MM.1S (cell line): Measurements from ENCODE around the gene PLEKHH1.

Source experiments
- DNase-seq: peaks from one replicate; pipeline ENCODE4 v3.0.0-alpha.2; 2015
- H2AFZ ChIP-seq: fragments of 300-600 bp; sonication (generic); 2 replicates; pipeline ENCODE4 v1.6.0; 2016; ENCODE audit warnings: antibody characterized with exemption, low read length
- H3F3A ChIP-seq: fragments of 300-600 bp; sonication (generic); 2 replicates; pipeline ENCODE4 v1.6.1; 2016; ENCODE audit warnings: mild to moderate bottlenecking, antibody characterized with exemption, low read length, moderate library complexity, mixed read lengths; ENCODE audit not compliant: insufficient read depth
- H3K27ac ChIP-seq: fragments of 300-600 bp; sonication (generic); 2 replicates; pipeline ENCODE4 v1.5.1; 2016; ENCODE audit warnings: mild to moderate bottlenecking, low read length
- H3K27me3 ChIP-seq: fragments of 300-600 bp; sonication (generic); replicated peaks from 2 replicates; pipeline ENCODE4 v1.6.0; 2016; ENCODE audit warnings: low read length; ENCODE audit not compliant: insufficient read depth
- H3K36me3 ChIP-seq: fragments of 300-600 bp; sonication (generic); replicated peaks from 2 replicates; pipeline ENCODE4 v1.6.1; 2016; ENCODE audit warnings: mild to moderate bottlenecking, low read length, mixed read lengths; ENCODE audit not compliant: insufficient read depth
- H3K4me1 ChIP-seq: fragments of 300-600 bp; sonication (generic); 2 replicates; pipeline ENCODE4 v1.6.1; 2016; ENCODE audit warnings: low read length, mixed read lengths
- H3K4me2 ChIP-seq: fragments of 300-600 bp; sonication (generic); 2 replicates; pipeline ENCODE4 v1.6.0; 2016; ENCODE audit warnings: low read depth, low read length
- H3K4me3 ChIP-seq: fragments of 300-600 bp; sonication (generic); 2 replicates; pipeline ENCODE4 v1.5.1; 2016; ENCODE audit warnings: low read length, mixed read lengths
- H3K79me2 ChIP-seq: fragments of 300-600 bp; sonication (generic); 2 replicates; pipeline ENCODE4 v1.6.1; 2016; ENCODE audit warnings: mixed run types, low read length, mixed read lengths
- H3K9ac ChIP-seq: fragments of 300-600 bp; sonication (generic); 2 replicates; pipeline ENCODE4 v1.6.1; 2016; ENCODE audit warnings: low read length, mixed read lengths
- H3K9me2 ChIP-seq: fragments of 300-600 bp; sonication (generic); replicated peaks from 2 replicates; pipeline ENCODE4 v1.6.1; 2016; ENCODE audit warnings: mild to moderate bottlenecking, low read length, mixed read lengths; ENCODE audit not compliant: insufficient read depth
- H3K9me3 ChIP-seq: fragments of 300-600 bp; sonication (generic); replicated peaks from 2 replicates; pipeline ENCODE4 v1.6.1; 2016; ENCODE audit warnings: mild to moderate bottlenecking, low read length, mixed read lengths; ENCODE audit not compliant: insufficient read depth
- H4K20me1 ChIP-seq: fragments of 300-600 bp; sonication (generic); 2 replicates; pipeline ENCODE4 v1.6.1; 2016; ENCODE audit warnings: mild to moderate bottlenecking, low read length, moderate library complexity, mixed read lengths; ENCODE audit not compliant: insufficient read depth
- EZH2 ChIP-seq: fragments of 300-600 bp; sonication (generic); optimal IDR thresholded peaks from 2 replicates; pipeline ENCODE3; 2017; ENCODE audit warnings: low read depth, mild to moderate bottlenecking, antibody characterized with exemption, low read length, mixed read lengths
- EZH2phosphoT487 ChIP-seq: fragments of 300-600 bp; sonication (generic); IDR thresholded peaks from 2 replicates; pipeline ENCODE4 v1.6.1; 2018; ENCODE audit warnings: antibody characterized with exemption, low read length
- TF ChIP-seq, protein P1 (sequence below): fragments of 300-600 bp; sonication (generic); IDR thresholded peaks from 2 replicates; pipeline ENCODE4 v1.5.1; 2016; ENCODE audit warnings: antibody characterized with exemption, low read length, mixed read lengths

The PLEKHH1 gene

GRCh38 chr14:67522270-67522669, 10.8 kb upstream of the PLEKHH1 start:
- Histone ChIP-seq H3K9ac (no peak overlapping the region), H2AFZ (no peak overlapping the region), H3K4me3 (no peak overlapping the region), H3K4me2 (no peak overlapping the region), H3K79me2 (no peaks in the 10 kb centered on the region), H3K27ac (no peak overlapping the region), H3K27me3 (no peaks in the 10 kb centered on the region), H3F3A (no peaks in the 10 kb centered on the region), H3K36me3 (no peaks in the 10 kb centered on the region), H3K9me3 (no peaks in the 10 kb centered on the region), H3K9me2 (no peaks in the 10 kb centered on the region), H3K4me1 (no peaks in the 10 kb centered on the region), H4K20me1 (no peaks in the 10 kb centered on the region)
- TF ChIP-seq, protein P1, sequence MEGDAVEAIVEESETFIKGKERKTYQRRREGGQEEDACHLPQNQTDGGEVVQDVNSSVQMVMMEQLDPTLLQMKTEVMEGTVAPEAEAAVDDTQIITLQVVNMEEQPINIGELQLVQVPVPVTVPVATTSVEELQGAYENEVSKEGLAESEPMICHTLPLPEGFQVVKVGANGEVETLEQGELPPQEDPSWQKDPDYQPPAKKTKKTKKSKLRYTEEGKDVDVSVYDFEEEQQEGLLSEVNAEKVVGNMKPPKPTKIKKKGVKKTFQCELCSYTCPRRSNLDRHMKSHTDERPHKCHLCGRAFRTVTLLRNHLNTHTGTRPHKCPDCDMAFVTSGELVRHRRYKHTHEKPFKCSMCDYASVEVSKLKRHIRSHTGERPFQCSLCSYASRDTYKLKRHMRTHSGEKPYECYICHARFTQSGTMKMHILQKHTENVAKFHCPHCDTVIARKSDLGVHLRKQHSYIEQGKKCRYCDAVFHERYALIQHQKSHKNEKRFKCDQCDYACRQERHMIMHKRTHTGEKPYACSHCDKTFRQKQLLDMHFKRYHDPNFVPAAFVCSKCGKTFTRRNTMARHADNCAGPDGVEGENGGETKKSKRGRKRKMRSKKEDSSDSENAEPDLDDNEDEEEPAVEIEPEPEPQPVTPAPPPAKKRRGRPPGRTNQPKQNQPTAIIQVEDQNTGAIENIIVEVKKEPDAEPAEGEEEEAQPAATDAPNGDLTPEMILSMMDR: no peak
- TF ChIP-seq EZH2 (no peak), EZH2phosphoT487 (no peak)
- no peak for DNase-seq

GRCh38 chr14:67523764-67524633, 9.1 kb upstream of the PLEKHH1 start:
- H3K4me3 ChIP-seq: no peak overlapping the region
- no peaks in the 10 kb centered on the region for H3K4me1 ChIP-seq
- no peak for DNase-seq
- TF ChIP-seq EZH2phosphoT487 (no peak), EZH2 (no peak)
- TF ChIP-seq, protein P1: no peak
- no peak overlapping the region for H2AFZ ChIP-seq
- no peaks in the 10 kb centered on the region for H3K9me3 ChIP-seq
- H3K9me2 ChIP-seq: no peaks in the 10 kb centered on the region
- no peak overlapping the region for H3K4me2 ChIP-seq
- no peaks in the 10 kb centered on the region for H3F3A ChIP-seq
- no peaks in the 10 kb centered on the region for H3K27me3 ChIP-seq
- no peak overlapping the region for H3K9ac ChIP-seq
- no peaks in the 10 kb centered on the region for H3K79me2 ChIP-seq
- H3K36me3 ChIP-seq: no peaks in the 10 kb centered on the region
- H4K20me1 ChIP-seq: no peaks in the 10 kb centered on the region
- H3K27ac ChIP-seq: no peak overlapping the region

- Histone ChIP-seq H3K4me3 (no peak overlapping the region), H3K27ac (no peak overlapping the region), H3K27me3 (no peaks in the 10 kb centered on the region), H2AFZ (no peak overlapping the region), H3K9me2 (no peaks in the 10 kb centered on the region), H4K20me1 (no peaks in the 10 kb centered on the region), H3K4me1 (no peaks in the 10 kb centered on the region), H3K79me2 (no peaks in the 10 kb centered on the region), H3K36me3 (no peaks in the 10 kb centered on the region), H3F3A (no peaks in the 10 kb centered on the region), H3K9ac (no peak overlapping the region), H3K4me2 (no peak overlapping the region), H3K9me3 (no peaks in the 10 kb centered on the region)
- TF ChIP-seq, protein P1: no peak
- TF ChIP-seq EZH2phosphoT487 (no peak), EZH2 (no peak)
- DNase-seq: peak; percentile 12
These were observed 8.5 kb upstream of the PLEKHH1 start for GRCh38 chr14:67524634-67524963.
